ENCODE results near the gene METTL15.

DNA sequence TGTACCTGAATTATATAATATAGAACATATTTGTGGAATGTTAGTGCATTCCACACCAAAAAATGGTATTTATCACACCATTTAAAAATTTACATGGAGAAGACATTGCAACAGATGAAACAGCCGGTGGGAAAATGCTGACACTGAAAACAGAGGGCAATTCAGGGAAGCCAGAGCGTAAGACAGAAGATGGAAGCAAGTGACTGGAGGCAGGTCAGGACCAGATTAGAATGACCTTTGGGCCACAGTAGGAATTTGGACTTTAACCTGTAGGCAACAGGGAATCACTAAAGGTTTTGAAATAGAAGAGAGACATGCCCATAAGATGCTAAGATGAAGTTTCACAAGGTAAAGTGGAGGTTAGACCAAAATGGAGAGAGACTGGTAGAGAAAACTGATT is 60.5 kb downstream of the METTL15 start:
- TF ChIP-seq, protein P1, sequence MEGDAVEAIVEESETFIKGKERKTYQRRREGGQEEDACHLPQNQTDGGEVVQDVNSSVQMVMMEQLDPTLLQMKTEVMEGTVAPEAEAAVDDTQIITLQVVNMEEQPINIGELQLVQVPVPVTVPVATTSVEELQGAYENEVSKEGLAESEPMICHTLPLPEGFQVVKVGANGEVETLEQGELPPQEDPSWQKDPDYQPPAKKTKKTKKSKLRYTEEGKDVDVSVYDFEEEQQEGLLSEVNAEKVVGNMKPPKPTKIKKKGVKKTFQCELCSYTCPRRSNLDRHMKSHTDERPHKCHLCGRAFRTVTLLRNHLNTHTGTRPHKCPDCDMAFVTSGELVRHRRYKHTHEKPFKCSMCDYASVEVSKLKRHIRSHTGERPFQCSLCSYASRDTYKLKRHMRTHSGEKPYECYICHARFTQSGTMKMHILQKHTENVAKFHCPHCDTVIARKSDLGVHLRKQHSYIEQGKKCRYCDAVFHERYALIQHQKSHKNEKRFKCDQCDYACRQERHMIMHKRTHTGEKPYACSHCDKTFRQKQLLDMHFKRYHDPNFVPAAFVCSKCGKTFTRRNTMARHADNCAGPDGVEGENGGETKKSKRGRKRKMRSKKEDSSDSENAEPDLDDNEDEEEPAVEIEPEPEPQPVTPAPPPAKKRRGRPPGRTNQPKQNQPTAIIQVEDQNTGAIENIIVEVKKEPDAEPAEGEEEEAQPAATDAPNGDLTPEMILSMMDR (IDR thresholded peaks at IDR 0.05): no peak
- no peak for TF ChIP-seq POLR2A (IDR thresholded peaks at IDR 0.05)
